Measurements from ENCODE around the gene NECTIN1.

The NECTIN1 gene

DNA sequence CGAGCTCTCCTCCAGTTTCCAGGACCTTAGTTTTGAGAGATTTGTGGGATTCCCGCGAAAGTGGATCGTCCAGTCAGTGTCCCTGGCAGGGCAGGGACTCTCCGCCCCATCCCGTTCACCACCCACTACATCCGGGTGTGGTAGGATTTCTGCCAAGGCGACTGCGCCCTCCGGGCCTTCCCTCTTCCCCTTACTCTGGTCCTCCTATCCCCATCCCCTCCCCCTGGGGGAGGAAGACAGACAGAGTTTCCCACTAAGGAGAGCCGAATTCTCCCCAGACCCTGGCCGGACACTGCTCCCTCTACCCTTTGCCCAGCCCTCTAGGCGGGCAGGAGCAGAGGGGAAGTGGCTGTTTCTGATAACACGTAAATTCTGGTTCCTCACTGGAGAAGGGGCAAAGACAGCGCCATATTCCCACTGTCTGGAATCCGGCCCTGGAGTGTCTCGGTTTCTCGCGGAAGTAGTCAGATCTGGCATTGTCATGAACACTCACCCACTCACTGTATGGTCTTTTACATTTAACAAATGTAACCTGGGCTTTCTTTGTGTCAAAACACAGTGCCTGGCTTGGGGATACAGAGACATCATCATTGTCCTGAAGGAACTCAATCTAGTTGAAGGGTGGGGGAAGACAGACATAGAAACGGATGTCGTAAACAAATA, 1.1 kb upstream of the NECTIN1 start:
- no peak for DNase-seq

DNA sequence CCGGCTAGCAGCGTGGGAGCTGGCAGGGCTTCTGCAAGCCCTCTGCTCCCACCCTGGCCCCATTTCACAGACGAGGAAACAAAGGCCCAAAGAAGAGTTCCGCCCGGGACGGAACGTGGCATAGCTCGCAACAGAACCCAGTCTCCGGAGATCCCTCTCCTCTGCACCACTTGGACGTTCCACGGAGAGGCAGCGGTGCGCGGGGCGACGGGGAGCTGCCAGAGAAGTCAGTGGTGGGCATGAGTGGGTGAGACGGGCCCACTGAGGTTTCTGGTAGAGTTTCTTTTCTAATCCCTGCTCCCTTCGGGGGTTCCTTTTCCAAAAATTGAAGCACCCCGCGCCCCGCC, 554 bp upstream of the NECTIN1 start:
- DNase-seq: no peak

DNA sequence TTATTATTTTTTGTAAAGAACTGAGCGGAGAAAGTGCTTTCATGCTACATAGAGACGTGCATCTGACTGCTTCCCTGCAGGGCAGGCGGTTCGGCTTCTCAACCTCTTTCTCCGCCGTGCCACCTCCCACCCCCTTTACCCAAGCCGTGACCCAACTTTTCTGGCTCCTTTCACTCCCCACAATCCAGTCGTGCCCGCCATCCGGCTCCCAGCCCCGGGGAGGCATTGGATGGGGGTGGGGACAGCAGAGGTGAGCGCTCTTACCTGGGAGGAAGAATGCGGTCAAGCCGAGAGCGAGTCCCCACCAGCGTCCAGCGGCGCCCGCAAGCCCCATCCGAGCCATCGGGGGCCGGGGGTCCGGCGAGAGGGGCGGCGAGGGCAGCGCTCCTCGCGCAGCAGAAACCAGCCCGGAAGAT, 781 bp downstream of the NECTIN1 start:
- DNase-seq: no peak

DNA sequence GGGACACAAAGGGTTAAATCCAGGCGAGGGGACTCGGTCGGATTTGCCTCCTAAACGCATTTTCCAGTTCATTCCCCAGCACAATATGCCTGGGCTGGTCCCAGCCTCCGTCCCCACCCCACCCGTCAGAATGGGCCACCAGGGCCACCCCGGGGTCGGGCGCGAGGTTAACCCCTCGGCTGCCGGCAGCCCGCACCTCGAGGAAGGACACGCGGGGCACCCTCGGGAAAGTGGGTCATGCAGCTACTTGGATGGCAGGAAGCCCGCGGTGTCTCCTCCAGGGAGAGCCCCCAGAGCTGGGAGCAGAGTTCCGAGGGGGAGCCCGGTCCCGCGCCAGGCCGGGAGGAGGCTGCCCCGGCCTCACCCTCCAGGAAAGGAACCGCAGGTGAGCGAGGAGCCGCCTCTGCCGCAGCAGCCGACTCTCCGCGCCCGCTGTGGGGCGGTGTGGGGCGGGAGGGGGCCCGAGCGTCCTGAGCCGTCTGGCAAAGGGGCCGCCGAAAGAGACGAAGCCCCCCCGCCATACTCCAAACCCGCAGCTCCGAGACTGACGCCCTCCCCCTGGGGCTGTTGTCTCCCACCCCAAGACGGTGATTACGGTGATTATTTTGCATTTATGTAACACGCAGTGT, 1.4 kb downstream of the NECTIN1 start:
- peak; percentile 27 for DNase-seq

DNA sequence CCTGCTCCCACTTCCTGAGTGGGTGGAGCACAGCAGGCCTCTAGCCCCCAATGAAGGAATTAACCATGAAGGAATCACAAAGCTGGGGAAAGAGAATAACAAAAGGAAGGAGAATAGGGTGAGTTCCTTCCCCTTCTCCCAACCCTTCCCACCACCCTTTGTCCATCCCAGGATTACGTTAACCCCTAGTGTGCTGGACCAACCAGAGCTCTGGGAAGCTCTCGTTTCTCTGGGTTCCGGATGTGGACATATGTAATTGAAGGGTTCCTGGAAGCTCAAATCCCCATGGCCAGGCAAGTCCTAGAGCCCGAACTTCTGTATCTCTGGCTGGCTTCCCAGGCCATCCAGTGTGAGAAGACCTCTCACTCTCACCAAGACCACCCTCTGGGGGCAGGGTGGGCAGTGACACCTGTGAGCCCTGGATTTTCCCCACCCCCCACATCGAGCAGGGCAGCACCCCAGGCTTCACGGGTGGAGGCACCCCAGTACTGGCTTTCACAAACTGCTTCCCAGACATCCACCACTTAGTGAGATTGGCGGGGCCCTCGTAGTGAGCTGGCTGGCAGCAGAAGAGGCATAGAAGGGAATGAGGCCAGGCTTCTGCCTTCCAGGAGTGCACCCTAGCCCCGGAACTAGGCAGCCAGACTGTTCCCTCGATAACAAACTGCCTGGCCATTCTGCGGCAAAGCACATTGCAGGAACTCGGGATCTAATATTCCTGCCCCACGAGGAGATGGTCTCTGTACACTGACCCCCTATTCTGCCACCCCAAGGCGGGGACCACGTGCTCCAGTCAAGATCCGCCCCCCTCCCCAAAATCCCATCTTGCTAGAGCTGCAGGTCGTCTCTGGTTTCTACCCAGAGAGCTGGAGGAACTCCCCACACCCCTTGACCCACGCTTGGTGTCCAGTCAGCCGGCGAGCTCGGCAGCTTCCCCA, 2.1 kb downstream of the NECTIN1 start:
- peak; percentile 37 for DNase-seq

DNA sequence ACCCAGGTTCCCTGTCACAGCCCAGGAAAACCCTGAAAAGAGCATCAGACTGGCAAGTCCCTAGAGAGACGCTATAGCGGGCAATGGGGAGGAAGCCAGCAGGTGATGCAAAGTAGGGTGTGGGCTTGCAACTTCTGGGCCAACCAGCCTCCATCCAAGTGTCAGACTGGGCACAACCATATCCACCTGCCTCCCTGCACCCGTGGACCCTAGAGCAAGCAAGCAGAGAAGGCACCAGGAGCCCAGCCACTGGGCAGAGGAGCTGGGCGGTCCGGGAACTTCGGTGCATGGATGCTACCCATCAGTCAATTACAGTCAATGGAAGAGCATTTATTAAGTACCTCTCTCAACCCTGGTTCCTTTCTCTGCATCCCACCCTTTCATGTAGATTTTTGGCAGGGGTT, 2.8 kb downstream of the NECTIN1 start:
- DNase-seq: no peak

DNA sequence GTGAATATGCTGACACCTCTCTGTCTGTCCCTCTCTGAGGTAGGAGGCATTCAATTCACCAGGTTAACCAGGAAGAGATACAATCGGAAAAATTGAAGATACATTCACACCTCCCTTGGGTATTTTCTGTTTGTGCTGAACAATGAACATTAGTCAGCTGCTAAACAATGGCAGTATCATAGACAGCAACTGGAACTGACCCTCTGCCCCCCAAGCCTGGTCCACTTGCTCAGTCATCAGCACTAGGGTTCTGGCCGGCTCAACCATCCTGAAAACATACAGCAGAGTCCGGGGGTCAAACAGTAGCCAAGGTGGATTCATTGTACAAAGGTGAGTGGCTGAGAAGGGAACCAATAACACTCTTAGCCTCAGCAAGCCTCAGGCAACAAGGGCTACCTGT, 4.0 kb downstream of the NECTIN1 start:
- no peak for DNase-seq

DNA sequence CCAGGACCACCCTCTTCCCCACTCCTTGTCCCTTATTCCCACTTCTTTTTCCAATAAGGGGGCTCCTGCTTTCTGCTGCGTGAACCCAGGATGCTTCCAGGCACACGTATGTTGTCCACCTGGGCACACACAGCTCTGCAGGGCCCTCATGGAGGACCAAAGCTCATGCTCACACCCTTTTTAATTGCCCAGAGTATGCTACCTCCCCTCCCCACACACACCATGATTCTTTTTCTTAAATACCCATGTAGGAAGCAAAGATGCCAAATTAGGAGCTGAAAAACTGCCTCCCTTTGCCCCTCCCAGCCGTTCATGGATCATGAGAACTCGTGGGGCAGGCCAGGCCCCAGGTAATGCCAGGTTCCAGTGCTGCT, 5.1 kb downstream of the NECTIN1 start:
- DNase-seq: no peak

DNA sequence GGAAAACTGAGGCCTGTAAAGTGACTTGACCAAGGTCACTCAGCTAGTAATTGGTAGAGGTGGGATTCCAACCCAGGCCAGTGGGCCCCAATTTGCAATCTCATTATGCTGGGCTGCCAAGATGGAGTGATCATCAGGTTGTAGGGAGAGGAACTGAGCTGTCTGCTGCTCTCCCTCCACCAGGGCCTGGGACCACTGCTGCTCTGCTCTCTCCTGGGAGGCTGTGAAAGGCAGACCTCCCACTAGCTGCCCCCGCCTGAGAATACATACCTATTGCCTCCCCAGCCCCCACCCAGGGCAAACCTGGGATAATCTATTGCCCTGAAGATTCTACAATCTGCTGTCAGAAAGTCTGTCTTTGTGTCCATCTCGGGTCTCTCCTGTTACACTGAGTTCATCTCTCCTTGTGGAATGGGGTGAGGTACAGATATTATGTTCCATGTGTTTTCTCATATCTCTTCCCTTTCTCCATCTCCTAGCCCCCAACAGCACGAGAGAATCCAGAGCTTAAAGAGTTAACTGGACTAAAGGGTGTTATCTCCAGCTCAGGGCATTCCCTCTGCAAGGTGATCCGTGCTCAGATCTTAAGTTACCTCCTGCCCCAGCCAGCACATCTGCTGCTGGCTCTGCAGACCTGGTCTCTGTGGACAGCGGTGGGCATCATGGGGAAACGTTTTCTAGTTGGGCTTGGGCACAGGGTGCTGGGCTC, 5.6 kb downstream of the NECTIN1 start:
- DNase-seq: no peak

DNA sequence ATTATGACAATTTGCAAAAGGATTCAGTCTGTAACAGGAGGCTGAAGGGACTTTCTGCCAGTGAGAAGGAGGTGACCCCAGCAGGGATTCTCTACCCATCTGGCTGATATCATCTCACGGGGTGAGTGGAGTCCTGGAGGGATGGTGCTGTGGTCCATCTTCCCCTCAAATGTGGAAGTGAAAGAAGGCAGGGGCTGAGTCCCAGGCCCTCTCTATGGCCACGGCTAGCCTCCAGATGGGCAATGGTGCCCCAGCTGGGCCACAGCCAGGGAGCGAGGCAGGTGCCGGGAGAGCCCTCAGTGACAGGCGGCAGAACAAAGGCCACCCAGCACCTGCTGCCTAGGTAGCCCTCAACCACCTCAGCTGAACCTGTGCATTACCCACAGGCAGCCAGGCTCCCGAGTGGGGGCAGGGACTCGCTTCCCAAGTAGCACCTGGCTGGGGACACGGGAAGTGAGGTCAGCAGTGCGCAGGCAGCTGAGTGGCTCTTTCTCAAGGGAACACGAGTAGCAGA, 6.7 kb downstream of the NECTIN1 start:
- DNase-seq: peak; percentile 96

DNA sequence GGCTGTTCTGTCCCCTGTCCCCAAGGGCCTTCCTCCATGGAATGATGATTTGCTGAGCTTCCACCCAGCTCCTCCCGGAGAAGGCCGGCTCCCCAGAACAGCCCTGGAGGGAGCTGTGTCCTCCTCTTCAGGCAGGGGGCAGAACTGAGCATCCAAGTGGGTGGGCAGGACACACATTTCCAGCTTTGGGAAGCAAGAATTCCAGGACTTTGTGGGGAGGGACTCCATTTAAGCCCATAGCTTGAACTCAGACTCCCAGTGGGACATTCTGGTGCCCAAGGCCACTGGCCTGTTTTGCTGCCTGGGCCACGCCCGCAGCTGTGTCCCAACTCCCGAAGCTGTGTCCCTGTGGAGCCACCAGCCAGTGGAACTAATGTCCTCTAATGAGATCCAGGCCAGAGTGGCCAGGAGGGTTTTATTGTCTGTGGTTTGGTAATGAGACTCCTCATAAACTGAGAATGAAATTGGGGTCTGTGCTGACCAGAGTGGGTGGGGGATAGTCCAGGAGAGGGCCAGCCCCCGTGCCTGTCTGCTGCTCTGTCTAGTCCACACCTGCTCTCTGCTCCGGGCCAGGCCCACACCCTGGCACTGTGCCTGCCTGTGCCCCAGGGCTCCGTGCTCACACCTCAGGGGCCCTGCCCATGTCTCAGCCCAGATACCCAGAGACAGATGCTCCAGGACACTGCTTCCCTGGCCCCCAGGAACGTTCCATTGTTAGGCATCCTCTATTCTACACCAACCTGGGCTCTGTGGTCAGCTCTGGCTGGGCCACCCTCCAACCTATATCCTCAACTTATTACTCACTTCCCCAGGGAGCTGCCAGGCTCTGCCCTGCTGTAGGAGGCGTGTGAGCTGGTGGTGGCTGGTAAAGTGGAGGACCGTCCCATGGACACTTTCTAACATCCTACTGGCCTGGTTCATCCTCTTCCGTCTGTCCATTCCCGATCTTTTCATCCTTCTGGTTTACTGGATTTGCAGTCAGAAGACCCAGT, 7.6 kb downstream of the NECTIN1 start:
- DNase-seq: no peak

DNA sequence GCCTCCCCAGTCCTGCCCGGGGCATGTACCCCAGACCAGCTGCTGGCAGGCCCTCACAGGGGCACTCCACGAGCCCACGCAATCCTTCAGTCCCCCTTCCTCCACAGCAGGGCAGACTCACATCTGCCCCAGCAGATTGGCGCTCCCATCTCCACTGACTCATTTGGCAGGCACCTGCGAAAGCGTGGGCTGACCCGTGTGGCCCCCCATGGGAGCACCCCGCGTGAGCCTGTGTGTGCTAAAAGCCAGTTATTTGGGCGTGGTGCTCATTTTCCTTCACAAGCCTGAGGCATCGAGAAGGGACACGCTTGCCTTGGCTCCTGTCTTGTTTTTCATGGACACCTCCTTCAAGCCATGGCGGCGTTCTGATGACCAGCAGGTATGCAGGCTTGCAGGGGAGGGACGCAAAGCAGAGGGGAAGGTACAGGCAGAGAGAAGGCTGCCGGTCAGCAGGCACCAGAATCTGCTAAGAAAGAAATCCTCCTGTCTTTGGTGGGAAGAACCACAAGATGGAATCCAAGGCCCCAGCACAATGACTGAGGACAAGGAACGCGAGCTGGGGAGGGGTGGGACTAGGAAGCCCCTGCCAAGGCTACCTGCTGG, 8.6 kb downstream of the NECTIN1 start:
- no peak for DNase-seq

DNA sequence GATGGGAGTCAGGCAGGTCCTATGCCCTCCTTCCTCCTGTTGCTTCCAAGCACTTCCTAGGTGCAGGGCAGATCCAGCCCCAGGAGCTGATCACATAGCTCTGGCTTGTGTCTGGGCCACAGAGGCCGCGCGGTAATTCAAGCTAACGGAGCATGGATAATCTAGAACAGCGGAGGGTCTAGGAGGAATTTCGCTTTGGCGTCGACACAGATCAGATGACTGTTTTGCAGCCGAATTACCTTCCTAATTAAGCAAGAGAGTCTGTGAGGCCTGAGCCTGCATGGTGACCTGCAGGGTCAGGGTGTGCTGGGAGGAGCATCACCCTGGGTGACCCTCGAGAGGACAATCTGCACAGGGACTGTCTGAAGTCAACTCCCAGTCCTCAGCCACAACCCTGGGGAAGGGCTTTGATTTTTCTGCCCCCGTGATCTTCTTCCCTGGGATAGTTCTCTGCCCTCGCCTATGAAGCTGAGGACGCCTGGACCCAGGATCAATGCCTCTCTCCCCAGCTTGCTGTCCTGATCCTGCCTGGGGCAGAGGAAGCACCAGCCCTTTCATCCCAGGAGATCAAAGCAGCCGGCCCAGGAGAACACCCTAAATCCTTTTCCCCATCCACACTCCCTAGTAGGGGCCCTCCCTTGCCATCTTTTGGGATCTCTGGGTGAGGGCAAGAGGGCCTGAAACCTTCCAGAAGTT, 11.0 kb downstream of the NECTIN1 start:
- no peak for DNase-seq

DNA sequence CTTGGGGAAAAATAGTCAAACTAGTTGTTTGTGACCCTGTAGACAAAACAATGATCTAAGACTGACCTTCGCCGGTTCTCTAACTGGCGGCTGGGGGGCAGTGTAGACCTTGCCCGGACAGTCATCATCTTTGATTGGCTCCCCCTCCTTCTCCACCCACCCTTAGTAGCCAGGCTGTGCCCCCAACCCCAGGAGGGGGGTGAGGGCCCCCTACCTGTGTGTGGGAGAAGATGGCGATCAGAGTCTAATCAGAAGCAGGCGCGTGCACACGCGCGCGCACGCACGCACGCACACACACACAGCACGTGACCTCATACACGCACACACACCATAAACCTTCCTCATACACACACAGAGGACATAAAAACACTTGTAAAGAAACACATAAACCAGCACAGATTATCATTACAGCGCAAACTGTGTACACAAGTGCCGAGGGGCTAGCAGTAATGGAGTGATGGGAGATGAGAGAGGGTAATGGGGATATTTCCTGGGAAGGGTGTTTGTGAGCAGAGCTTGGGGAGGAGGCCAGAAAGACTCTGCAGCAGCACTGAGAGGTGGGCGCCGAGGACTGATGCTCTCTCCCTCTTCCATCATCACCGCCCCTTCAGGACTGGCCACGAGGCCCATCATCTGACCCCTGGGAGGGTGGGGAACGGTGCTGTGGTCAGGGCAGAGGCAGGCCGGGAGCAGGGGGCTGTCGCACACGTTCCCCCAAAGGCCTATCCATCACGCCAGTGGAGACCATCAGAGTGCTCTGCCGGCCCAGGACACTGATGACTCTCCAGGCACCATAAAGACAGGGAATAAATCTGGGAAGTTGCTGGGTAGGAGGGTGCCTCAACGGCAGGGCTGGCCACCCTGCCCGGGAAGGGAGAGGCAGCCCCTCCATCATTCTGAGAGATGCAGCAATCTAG, 12.2 kb downstream of the NECTIN1 start:
- DNase-seq: no peak

DNA sequence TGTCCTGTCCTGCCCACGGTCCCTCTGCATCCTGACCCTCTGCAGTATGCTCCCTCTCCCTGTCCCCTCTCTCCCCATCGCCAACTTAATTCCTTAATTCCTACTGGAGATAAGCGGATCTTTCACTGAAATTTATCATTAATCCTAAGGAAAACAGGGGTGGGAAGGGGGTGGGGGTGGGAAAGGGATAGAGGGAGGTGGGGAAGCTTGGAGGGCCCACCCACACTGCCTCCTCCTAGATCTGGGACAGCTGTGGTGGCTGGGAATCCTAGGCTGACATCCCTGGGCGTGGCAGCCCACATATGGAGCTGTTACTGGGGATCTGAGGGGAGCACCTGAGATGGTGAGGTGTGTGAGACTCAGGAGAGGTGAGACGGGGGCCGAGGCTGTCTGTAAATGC, 14.4 kb downstream of the NECTIN1 start:
- DNase-seq: no peak

DNA sequence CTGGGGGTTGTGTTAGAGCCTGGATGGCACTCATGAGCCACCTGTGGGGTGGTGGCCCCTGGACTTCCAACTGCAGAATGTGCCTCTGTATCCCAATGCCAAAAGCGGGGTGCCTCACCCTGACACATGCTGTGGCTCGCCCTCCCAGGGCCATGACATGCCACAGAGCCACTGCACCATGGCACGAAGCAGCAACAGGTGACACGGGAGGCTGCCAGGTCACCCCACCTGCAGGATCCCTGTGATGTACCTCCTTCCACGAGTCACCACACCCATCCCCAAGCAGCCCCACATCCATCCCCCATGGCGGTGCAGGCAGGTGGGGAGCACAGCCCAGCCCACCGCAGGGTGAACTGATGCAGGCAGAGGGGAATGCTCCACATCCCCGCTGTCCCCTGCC, 14.8 kb downstream of the NECTIN1 start:
- DNase-seq: no peak

DNA sequence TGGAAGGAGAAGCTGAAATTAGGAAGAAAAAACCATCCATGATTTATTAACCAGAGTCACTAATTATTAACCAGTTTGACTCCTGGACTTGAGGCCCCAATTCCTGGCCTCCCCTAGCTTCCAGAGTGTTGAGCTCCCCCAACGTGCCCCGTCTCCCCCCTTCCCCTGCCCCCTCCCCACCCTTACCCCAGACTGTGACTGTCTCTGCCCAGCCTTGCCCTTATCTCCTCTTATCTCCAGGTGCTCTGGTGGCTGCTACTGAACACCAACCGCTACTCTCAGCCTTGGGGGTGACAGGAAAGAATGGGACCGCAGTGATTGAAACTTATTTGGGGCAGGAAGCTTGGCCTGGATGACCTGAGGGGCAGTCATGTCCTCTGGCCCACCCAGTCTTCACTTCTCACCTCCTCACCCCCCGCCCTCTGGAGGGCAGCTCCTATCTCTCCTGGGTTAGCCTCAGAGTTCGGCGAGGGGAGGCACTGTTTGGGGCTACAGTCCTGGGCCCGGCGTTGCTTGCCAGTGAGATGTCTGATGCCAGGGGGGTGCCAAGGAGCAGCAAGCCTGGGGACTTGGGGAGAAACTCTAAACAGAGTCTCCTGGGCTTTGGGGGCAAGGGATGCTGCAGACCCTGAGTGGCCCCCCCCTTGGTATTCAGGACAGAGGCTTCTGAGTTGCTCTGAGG, 15.5 kb downstream of the NECTIN1 start:
- DNase-seq: no peak

DNA sequence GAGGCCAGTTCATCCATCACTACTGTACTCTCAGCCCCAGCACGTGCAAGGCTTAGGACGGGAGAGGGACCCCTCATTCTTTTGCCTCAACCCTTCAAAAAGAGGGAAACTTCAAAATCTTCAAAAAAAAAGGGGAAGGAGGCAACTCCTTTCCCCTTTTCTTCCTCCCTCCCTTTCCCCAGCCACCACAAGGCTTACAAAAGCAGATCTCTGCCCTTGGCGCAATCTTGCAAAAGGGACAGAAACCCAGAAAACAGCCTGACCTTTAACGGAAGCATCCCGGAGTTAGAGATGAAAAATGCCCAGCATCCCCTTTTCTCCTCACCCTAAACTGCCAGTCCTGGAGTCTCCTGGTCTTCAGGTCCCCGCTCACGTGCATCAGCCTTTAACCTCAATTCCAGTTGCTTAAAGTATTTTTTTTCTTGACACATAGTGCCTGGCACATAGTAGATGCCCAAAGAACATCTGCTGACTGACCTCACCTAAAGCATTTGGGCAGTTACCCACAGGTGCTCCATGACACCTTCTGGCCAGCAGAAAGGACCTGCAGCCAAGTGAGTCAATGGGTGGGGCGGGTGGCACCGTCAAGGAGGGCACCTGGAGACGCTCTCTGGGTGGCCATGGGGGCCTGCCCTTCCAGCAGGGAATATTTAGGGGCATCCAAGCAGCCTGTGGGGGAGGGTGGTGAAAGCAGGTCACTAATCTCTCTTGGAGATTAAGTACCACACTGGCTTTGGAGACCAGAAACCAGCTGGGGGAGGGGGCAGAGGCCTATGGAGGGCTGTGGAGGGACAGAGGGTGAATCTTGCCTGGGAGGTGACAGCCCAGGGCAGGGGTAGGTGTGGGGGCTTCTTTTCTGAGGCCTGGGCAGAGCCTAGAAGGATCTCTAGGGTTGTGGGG, 16.3 kb downstream of the NECTIN1 start:
- no peak for DNase-seq
